ENCODE results near the gene CDC42.

- no peak for TF ChIP-seq POLR2A (IDR thresholded peaks at IDR 0.05)
- no peak for TF ChIP-seq CTCF (IDR thresholded peaks at IDR 0.05)
Measured at GRCh38 chr1:22117851-22118250, 65.3 kb downstream of the CDC42 start.
